Measurements from ENCODE around the gene UEVLD. TPM values are rescaled to one million over a fixed set of nuclear protein-coding genes. Genes with fewer than 3 reads are reported as not detected.
A peak's percentile ranks its signal among the peaks of the same experiment; 100 is the strongest.

The UEVLD gene
- polyA plus RNA-seq, result 11.0 and 11.3 TPM in 2 replicates
- polyA minus RNA-seq, result 10.7 and 16.2 TPM in 2 replicates

- H3K36me3 ChIP-seq (ENCODE audit: insufficient read depth, low read length), result no peaks in the 10 kb centered on the region
- H3K79me2 ChIP-seq (replicated peaks; ENCODE audit: insufficient read depth, low read length), result peaks cover 17% of the 10 kb centered on the region
- H3K9ac ChIP-seq (ENCODE audit: low read length), result peak within 1 kb of the TSS; percentile 76
- no peaks in the 10 kb centered on the region for H3K27me3 ChIP-seq (ENCODE audit: insufficient read depth, low read depth, low read length)
- peak within 1 kb of the TSS; percentile 97 for H3K4me2 ChIP-seq (ENCODE audit: low read length)
- peak within 1 kb of the TSS; percentile 50 for H3K27ac ChIP-seq (ENCODE audit: low read length)
- H3F3A ChIP-seq (ENCODE audit: insufficient read depth, low read length, poor library complexity, severe bottlenecking), result no peaks in the 10 kb centered on the region
- H3K9me3 ChIP-seq (ENCODE audit: low read length), result no peaks in the 10 kb centered on the region
- H4K20me1 ChIP-seq (ENCODE audit: insufficient read depth), result no peaks in the 10 kb centered on the region
- no peaks in the 10 kb centered on the region for H3K9me2 ChIP-seq (ENCODE audit: insufficient read depth, low read length)
- H2AFZ ChIP-seq (ENCODE audit: low read depth, low read length), result peak within 1 kb of the TSS; percentile 74
- peak within 1 kb of the TSS; percentile 82 for H3K4me3 ChIP-seq (ENCODE audit: low read length)
- TF ChIP-seq EP300 (conservative IDR thresholded peaks at IDR 0.05; ENCODE audit: poor library complexity, severe bottlenecking), result no peak
- peak; percentile 77 for TF ChIP-seq MXI1 (conservative IDR thresholded peaks at IDR 0.05; ENCODE audit: poor library complexity, severe bottlenecking)
- TF ChIP-seq SMC3 (conservative IDR thresholded peaks at IDR 0.05; ENCODE audit: poor library complexity), result peak; percentile 44
- TF ChIP-seq REST (IDR thresholded peaks at IDR 0.05; ENCODE audit: borderline replicate concordance), result no peak
- no peak for TF ChIP-seq EZH2 (IDR thresholded peaks at IDR 0.05; ENCODE audit: borderline replicate concordance, insufficient read depth, low read length, poor library complexity, severe bottlenecking)
- no peak for TF ChIP-seq RAD21 (conservative IDR thresholded peaks at IDR 0.05)
- TF ChIP-seq CTCF (IDR thresholded peaks at IDR 0.05; ENCODE audit: poor library complexity, severe bottlenecking), result no peak
- TF ChIP-seq POLR2AphosphoS5 (IDR thresholded peaks at IDR 0.05), result peak; percentile 78
- TF ChIP-seq TAF1 (IDR thresholded peaks at IDR 0.05; ENCODE audit: low read depth), result no peak
Observed at GRCh38 chr11:18588297-18589252, at the start of gene UEVLD. UEVLD (minus strand) TSS chr11:18588734; CDS start chr11:18588654, 80 bp downstream.

- Histone ChIP-seq H3K79me2 (replicated peaks; ENCODE audit: insufficient read depth, low read length) (peaks cover 35% of the 10 kb centered on the region), H3K9ac (ENCODE audit: low read length) (peak within 1 kb of the TSS; percentile 87), H3K4me3 (ENCODE audit: low read length) (peak within 1 kb of the TSS; percentile 73), H3F3A (ENCODE audit: insufficient read depth, low read length, poor library complexity, severe bottlenecking) (no peaks in the 10 kb centered on the region), H4K20me1 (ENCODE audit: insufficient read depth) (no peaks in the 10 kb centered on the region), H3K9me3 (ENCODE audit: low read length) (no peaks in the 10 kb centered on the region), H3K9me2 (ENCODE audit: insufficient read depth, low read length) (no peaks in the 10 kb centered on the region), H3K27ac (ENCODE audit: low read length) (peak within 1 kb of the TSS; percentile 95), H3K36me3 (ENCODE audit: insufficient read depth, low read length) (no peaks in the 10 kb centered on the region), H3K27me3 (ENCODE audit: insufficient read depth, low read depth, low read length) (no peaks in the 10 kb centered on the region), H2AFZ (ENCODE audit: low read depth, low read length) (peak within 1 kb of the TSS; percentile 94), H3K4me2 (ENCODE audit: low read length) (peak within 1 kb of the TSS; percentile 98)
- TF ChIP-seq REST (IDR thresholded peaks at IDR 0.05; ENCODE audit: borderline replicate concordance), result peak; percentile 87
- peak; percentile 57 for TF ChIP-seq SMC3 (conservative IDR thresholded peaks at IDR 0.05; ENCODE audit: poor library complexity)
- TF ChIP-seq MXI1 (conservative IDR thresholded peaks at IDR 0.05; ENCODE audit: poor library complexity, severe bottlenecking), result peak; percentile 75
- peak; percentile 98 for TF ChIP-seq POLR2AphosphoS5 (IDR thresholded peaks at IDR 0.05)
- TF ChIP-seq EP300 (conservative IDR thresholded peaks at IDR 0.05; ENCODE audit: poor library complexity, severe bottlenecking), result peak; percentile 73
- no peak for TF ChIP-seq EZH2 (IDR thresholded peaks at IDR 0.05; ENCODE audit: borderline replicate concordance, insufficient read depth, low read length, poor library complexity, severe bottlenecking)
- peak; percentile 31 for TF ChIP-seq CTCF (IDR thresholded peaks at IDR 0.05; ENCODE audit: poor library complexity, severe bottlenecking)
- TF ChIP-seq TAF1 (IDR thresholded peaks at IDR 0.05; ENCODE audit: low read depth), result peak; percentile 93
- TF ChIP-seq RAD21 (conservative IDR thresholded peaks at IDR 0.05), result peak; percentile 33
Observed at GRCh38 chr11:18634140-18635032, 45.9 kb upstream of the UEVLD start, which contains the start of gene SPTY2D1. SPTY2D1 (minus strand) TSS chr11:18634342; CDS start chr11:18634257, 85 bp downstream.
